Measurements from ENCODE around the gene BMPR1A. TPM values are rescaled to one million over a fixed set of nuclear protein-coding genes. Genes with fewer than 3 reads are reported as not detected.
A peak's percentile ranks its signal among the peaks of the same experiment; 100 is the strongest.

BMPR1A gene
- total and polyA plus RNA-seq, 9 of the 15 experiments (the other 6 are each of a cell fraction or from before 2014, with no cell fraction given), result 1.6 to 17.5 (median 9.1) TPM

DNA sequence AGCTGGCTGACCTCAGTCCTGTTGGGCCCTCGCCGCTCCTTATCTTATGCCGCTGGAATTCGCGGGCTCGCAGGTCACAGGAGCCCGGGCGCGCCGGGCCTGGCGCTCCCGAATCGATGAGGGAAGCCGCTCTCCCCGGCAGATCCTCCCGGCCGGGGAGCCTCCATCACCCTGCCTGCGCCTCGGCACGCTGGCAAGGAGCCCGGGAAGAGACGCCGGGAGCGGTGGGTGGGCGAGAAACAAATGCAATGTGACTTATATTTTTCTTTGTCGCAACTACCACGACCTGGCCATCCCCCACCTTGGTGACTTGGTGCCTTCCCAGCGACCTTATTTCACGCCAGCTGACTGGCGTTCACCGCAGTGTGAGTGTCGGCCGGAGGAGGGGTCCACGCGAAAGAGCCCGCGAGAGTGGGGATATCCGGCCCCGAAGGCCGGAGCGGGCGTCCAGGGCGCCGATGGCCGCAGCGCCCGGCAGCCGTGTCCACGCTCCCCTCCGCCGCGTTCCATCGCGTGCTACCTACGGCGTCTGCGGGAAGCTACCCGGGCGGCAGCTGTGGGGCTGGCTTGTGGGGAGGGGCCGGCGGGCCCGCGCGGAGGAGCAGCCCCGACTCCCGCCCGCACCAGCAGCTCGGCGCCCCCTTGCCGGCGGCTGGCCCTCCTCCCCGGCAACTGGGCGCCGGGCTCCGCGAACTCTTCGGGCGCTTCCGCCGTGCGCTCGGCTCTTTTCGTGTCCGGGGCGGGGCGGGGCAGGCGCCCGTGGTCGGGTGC lies 494 bp upstream of the BMPR1A start (continued):
- TF ChIP-seq FOXP1 (CRISPR knock-in tag; IDR thresholded peaks at IDR 0.05) (peak; percentile 20; the same call in 1 of the 2 replicates), RNF2 (IDR thresholded peaks at IDR 0.05) (peak; percentile 0; the same call in 1 of the 2 replicates), RREB1 (CRISPR knock-in tag; IDR thresholded peaks at IDR 0.05) (no peak), PCBP1 (IDR thresholded peaks at IDR 0.05; ENCODE audit: low read depth, low read length, poor library complexity, severe bottlenecking) (no peak), HMG20B (CRISPR knock-in tag; IDR thresholded peaks at IDR 0.05) (no peak), MAX (CRISPR knock-in tag; IDR thresholded peaks at IDR 0.05) (peak; percentile 56; the same call in 1 of the 2 replicates)
- TF ChIP-seq, protein P1, sequence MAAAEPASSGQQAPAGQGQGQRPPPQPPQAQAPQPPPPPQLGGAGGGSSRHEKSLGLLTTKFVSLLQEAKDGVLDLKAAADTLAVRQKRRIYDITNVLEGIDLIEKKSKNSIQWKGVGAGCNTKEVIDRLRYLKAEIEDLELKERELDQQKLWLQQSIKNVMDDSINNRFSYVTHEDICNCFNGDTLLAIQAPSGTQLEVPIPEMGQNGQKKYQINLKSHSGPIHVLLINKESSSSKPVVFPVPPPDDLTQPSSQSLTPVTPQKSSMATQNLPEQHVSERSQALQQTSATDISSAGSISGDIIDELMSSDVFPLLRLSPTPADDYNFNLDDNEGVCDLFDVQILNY (CRISPR knock-in tag; IDR thresholded peaks at IDR 0.05), result no peak
- TF ChIP-seq, protein P2, sequence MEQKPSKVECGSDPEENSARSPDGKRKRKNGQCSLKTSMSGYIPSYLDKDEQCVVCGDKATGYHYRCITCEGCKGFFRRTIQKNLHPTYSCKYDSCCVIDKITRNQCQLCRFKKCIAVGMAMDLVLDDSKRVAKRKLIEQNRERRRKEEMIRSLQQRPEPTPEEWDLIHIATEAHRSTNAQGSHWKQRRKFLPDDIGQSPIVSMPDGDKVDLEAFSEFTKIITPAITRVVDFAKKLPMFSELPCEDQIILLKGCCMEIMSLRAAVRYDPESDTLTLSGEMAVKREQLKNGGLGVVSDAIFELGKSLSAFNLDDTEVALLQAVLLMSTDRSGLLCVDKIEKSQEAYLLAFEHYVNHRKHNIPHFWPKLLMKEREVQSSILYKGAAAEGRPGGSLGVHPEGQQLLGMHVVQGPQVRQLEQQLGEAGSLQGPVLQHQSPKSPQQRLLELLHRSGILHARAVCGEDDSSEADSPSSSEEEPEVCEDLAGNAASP (IDR thresholded peaks at IDR 0.05), result no peak

Measured in K562 (cell line).